Astrocyte (in vitro differentiated cells and primary cell): ENCODE measurements around the gene SPINK8. TPM values are rescaled to one million over a fixed set of nuclear protein-coding genes. Genes with fewer than 3 reads are reported as not detected.

ENCODE experiments used
- DNase-seq: peaks from one replicate; pipeline ENCODE4 v3.0.0-alpha.2; 2010; ENCODE audit warnings: low read depth
- FAIRE-seq: peaks from 2 replicates; lab custom pipeline; 2011; peaks lifted over from hg19 to GRCh38; lab: Jason Lieb, UNC
- H2AFZ ChIP-seq: 2 replicates; pipeline ENCODE4 v1.6.0; 2012; ENCODE audit warnings: low read depth, low read length, inconsistent platforms
- H3K27ac ChIP-seq: 2 replicates; pipeline ENCODE4 v1.5.1; 2011; ENCODE audit warnings: low read depth, low read length, inconsistent platforms
- H3K27me3 ChIP-seq: 2 replicates; pipeline ENCODE4 v1.6.0; 2011; ENCODE audit warnings: low read length, inconsistent platforms; ENCODE audit not compliant: insufficient read depth
- H3K36me3 ChIP-seq: 2 replicates; pipeline ENCODE4 v1.5.1; 2011; ENCODE audit warnings: low read length, inconsistent platforms; ENCODE audit not compliant: insufficient read depth
- H3K4me1 ChIP-seq: 2 replicates; pipeline ENCODE4 v1.5.1; 2011; ENCODE audit warnings: low read length, inconsistent platforms; ENCODE audit not compliant: insufficient read depth
- H3K4me2 ChIP-seq: 2 replicates; pipeline ENCODE4 v1.6.0; 2012; ENCODE audit warnings: low read length, inconsistent platforms
- H3K4me3 ChIP-seq: 2 replicates; pipeline ENCODE4 v1.5.1; 2011; ENCODE audit warnings: low read depth, mild to moderate bottlenecking, low read length, inconsistent platforms; ENCODE audit not compliant: insufficient read depth
- H3K79me2 ChIP-seq: 2 replicates; pipeline ENCODE4 v1.6.0; 2012; ENCODE audit warnings: mild to moderate bottlenecking, low read length, inconsistent platforms; ENCODE audit not compliant: insufficient read depth
- H3K9ac ChIP-seq: 2 replicates; pipeline ENCODE4 v1.6.0; 2012; ENCODE audit warnings: mild to moderate bottlenecking, low read length, inconsistent platforms
- H3K9me3 ChIP-seq: 2 replicates; pipeline ENCODE4 v1.5.1; 2012; ENCODE audit warnings: low read depth, mild to moderate bottlenecking, low read length, inconsistent platforms; ENCODE audit not compliant: insufficient read depth
- H4K20me1 ChIP-seq: 2 replicates; pipeline ENCODE4 v1.6.0; 2012; ENCODE audit warnings: low read length, inconsistent platforms; ENCODE audit not compliant: insufficient read depth
- H3K27ac Mint-ChIP-seq: one replicate; pipeline ENCODE4 v1.8.0; 2021; ENCODE audit warnings: mild to moderate bottlenecking, mixed read lengths; ENCODE audit not compliant: unreplicated experiment
- H3K27me3 Mint-ChIP-seq: one replicate; pipeline ENCODE4 v1.8.0; 2021; ENCODE audit warnings: low read depth, mixed read lengths; ENCODE audit not compliant: unreplicated experiment
- H3K36me3 Mint-ChIP-seq: one replicate; pipeline ENCODE4 v1.8.0; 2021; ENCODE audit warnings: low read depth, mixed read lengths; ENCODE audit not compliant: unreplicated experiment
- H3K4me1 Mint-ChIP-seq: one replicate; pipeline ENCODE4 v1.8.0; 2021; ENCODE audit warnings: low read depth, mixed read lengths; ENCODE audit not compliant: unreplicated experiment
- H3K4me3 Mint-ChIP-seq: one replicate; pipeline ENCODE4 v1.8.0; 2021; ENCODE audit warnings: mild to moderate bottlenecking, moderate library complexity, mixed read lengths; ENCODE audit not compliant: unreplicated experiment
- H3K9me3 Mint-ChIP-seq: one replicate; pipeline ENCODE4 v1.8.0; 2021; ENCODE audit warnings: mild to moderate bottlenecking, mixed read lengths; ENCODE audit not compliant: unreplicated experiment
- CTCF ChIP-seq: IDR thresholded peaks from 2 replicates; pipeline ENCODE4 v1.5.1; 2011; ENCODE audit warnings: low read depth, mild to moderate bottlenecking, inconsistent platforms, low read length, moderate library complexity; ENCODE audit not compliant: insufficient read depth
- EZH2 ChIP-seq: IDR thresholded peaks from 2 replicates; pipeline ENCODE4 v1.6.1; 2012; ENCODE audit warnings: mild to moderate bottlenecking, low read length, inconsistent platforms; ENCODE audit not compliant: insufficient read depth
- total RNA-seq: library from RNA; stranded (reverse); gene quantifications from 2 replicates; pipeline ENCODE4 v1.2.1, GENCODE V29; 2021

SPINK8 gene
- total RNA-seq, 1 donor from 2014 or later = not detected

GRCh38 chr3:48275287-48276027, 58.0 kb downstream of the SPINK8 start:
- Histone ChIP-seq H3K79me2 (no peaks in the 10 kb centered on the region), H3K36me3 (no peaks in the 10 kb centered on the region), H3K4me2 (no peak overlapping the region), H4K20me1 (no peaks in the 10 kb centered on the region), H3K9me3 (no peaks in the 10 kb centered on the region), H3K27ac (no peak overlapping the region), H3K27me3 (no peaks in the 10 kb centered on the region), H3K4me3 (no peak overlapping the region), H3K9ac (no peak overlapping the region), H3K4me1 (no peaks in the 10 kb centered on the region), H2AFZ (no peak overlapping the region)
- no peak overlapping the region for H3K27ac Mint-ChIP-seq
- TF ChIP-seq CTCF = no peak
- no peak for TF ChIP-seq EZH2
- FAIRE-seq = peak; percentile 37
- peaks cover 17% of the 10 kb centered on the region for H3K36me3 Mint-ChIP-seq
- DNase-seq = peak; percentile 22
- H3K4me3 Mint-ChIP-seq = no peak overlapping the region
- H3K9me3 Mint-ChIP-seq = peaks cover 4% of the 10 kb centered on the region
- H3K4me1 Mint-ChIP-seq = peaks cover 11% of the 10 kb centered on the region
- no peaks in the 10 kb centered on the region for H3K27me3 Mint-ChIP-seq

- DNase-seq (no peak), FAIRE-seq (no peak)
- H3K4me1 Mint-ChIP-seq = peaks cover 8% of the 10 kb centered on the region
- Histone ChIP-seq H2AFZ (no peak overlapping the region), H3K36me3 (no peaks in the 10 kb centered on the region), H3K27me3 (no peaks in the 10 kb centered on the region), H3K4me1 (no peaks in the 10 kb centered on the region), H3K9ac (no peak overlapping the region), H3K79me2 (no peaks in the 10 kb centered on the region), H3K4me2 (no peak overlapping the region), H4K20me1 (no peaks in the 10 kb centered on the region), H3K4me3 (no peak overlapping the region), H3K9me3 (no peaks in the 10 kb centered on the region), H3K27ac (no peak overlapping the region)
- H3K27me3 Mint-ChIP-seq = no peaks in the 10 kb centered on the region
- H3K9me3 Mint-ChIP-seq = peaks cover under 1% of the 10 kb centered on the region
- peaks cover 20% of the 10 kb centered on the region for H3K36me3 Mint-ChIP-seq
- no peak overlapping the region for H3K4me3 Mint-ChIP-seq
- H3K27ac Mint-ChIP-seq = no peak overlapping the region
- TF ChIP-seq EZH2 (no peak), CTCF (no peak)
Measured at GRCh38 chr3:48274452-48274851, 59.0 kb downstream of the SPINK8 start.

- Histone ChIP-seq H3K27me3 (no peaks in the 10 kb centered on the region), H3K4me1 (no peaks in the 10 kb centered on the region), H3K27ac (no peak overlapping the region), H2AFZ (no peak overlapping the region), H3K9me3 (no peaks in the 10 kb centered on the region), H3K9ac (no peak overlapping the region), H3K4me2 (no peak overlapping the region), H3K4me3 (no peak overlapping the region), H3K79me2 (no peaks in the 10 kb centered on the region), H3K36me3 (no peaks in the 10 kb centered on the region), H4K20me1 (no peaks in the 10 kb centered on the region)
- Mint-ChIP-seq H3K36me3 (peaks cover 23% of the 10 kb centered on the region), H3K9me3 (no peaks in the 10 kb centered on the region), H3K4me1 (peaks cover 15% of the 10 kb centered on the region), H3K27me3 (no peaks in the 10 kb centered on the region), H3K27ac (no peak overlapping the region), H3K4me3 (no peak overlapping the region)
- FAIRE-seq = peak; percentile 81
- TF ChIP-seq EZH2 (no peak), CTCF (peak; percentile 78)
- DNase-seq = peak; percentile 21
Measured at GRCh38 chr3:48273594-48274211, 59.8 kb downstream of the SPINK8 start.
